IPS-18c (cell line): ENCODE results near the gene WNT4.

Experiments used
- H3K4me3 ChIP-seq: 2 replicates; pipeline ENCODE4 v1.7.0; 2013; ENCODE audit warnings: low read depth, mild to moderate bottlenecking, low read length, moderate library complexity; ENCODE audit not compliant: insufficient read depth
- H3K9me3 ChIP-seq: one replicate; pipeline ENCODE4 v1.6.1; 2013; ENCODE audit warnings: mild to moderate bottlenecking, low read length, moderate library complexity; ENCODE audit not compliant: control insufficient read depth, insufficient read depth

The WNT4 gene

DNA sequence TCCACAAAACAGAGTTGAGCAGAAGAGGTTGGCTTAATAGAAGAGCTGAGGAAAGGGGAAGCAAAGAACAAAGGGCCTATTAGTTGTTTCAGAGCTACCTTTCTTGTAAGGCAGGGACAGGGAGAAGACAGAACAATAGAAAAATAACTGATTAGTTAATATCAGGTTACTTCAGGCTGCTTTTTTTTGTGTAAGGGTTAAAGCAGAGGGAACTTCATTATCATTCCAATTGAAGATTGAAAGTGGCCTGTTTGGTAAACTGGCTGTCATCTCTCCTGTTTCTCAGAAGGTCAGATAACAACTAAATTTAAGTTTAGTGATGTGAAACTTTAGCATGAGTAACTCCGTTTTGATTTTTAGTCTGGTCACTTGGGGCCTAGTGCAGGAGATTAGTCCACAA is 68.1 kb downstream of the WNT4 start:
- H3K4me3 ChIP-seq = no peak overlapping the region
- H3K9me3 ChIP-seq = no peaks in the 10 kb centered on the region

GRCh38 chr1:22071511-22071910 is 71.4 kb downstream of the WNT4 start:
- H3K9me3 ChIP-seq = no peaks in the 10 kb centered on the region

More at GRCh38 chr1:22071511-22071910, 71.4 kb downstream of the WNT4 start:
- H3K4me3 ChIP-seq = no peak overlapping the region
